Memory B cell (primary cell): ENCODE data around the gene SLC27A3.

Experiments used
- ATAC-seq: fragments of 150-1000 bp; cut with Tn5 transposase; 2 replicates; pipeline ENCODE4 v1.10.0; 2021; ENCODE audit warnings: low read depth, mild to moderate bottlenecking, moderate library complexity
- DNase-seq, 2 donors: peaks; one replicate each; pipeline ENCODE4 v3.0.0; 2022; ENCODE audit warnings: low spot score in 2 of 2
- H3K27ac Mint-ChIP-seq: one replicate; pipeline ENCODE4 v1.8.0; 2022; ENCODE audit warnings: mild to moderate bottlenecking, moderate library complexity, mixed read lengths
- H3K27me3 Mint-ChIP-seq: one replicate; pipeline ENCODE4 v1.8.0; 2022; ENCODE audit warnings: mixed read lengths
- H3K36me3 Mint-ChIP-seq: one replicate; pipeline ENCODE4 v1.8.0; 2022; ENCODE audit warnings: mild to moderate bottlenecking, mixed read lengths
- H3K4me1 Mint-ChIP-seq: one replicate; pipeline ENCODE4 v1.8.0; 2022; ENCODE audit warnings: mixed read lengths
- H3K4me3 Mint-ChIP-seq: one replicate; pipeline ENCODE4 v1.8.0; 2022; ENCODE audit warnings: mild to moderate bottlenecking, moderate library complexity, mixed read lengths
- H3K9me3 Mint-ChIP-seq: one replicate; pipeline ENCODE4 v1.8.0; 2022; ENCODE audit warnings: mixed read lengths

Gene SLC27A3

DNA sequence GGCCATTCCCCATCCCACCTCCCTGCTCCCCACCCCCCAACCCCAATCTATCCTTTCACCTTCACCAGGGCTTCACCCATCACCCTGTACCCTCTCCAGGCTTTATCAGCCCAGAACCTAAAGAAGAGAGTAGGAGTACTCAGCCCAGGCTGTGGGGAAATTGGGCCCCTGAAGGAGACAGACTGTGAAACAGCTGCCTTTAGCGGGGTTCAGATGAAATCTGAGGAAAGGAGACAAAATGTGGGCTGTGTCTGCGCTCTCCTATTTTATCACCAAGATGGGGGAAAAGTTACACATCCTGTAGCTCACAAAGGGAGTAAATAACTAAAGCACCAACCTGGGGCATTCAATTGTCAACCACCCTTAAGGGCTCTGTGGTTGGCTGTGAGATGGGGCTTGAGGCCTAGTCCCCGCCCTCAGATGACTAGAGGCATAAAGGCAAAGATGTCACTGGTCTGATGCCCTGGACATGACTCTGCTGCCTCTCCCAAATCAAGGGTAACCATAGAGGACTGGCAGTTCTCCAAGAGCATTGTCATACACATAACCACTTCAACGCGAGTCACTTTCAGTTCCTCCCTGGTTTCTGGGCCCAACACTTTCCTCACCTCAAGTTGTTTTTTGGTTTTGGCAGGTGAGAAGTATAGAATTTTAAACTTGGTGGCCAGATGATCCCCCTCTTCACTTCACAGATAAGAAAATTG, 30.0 kb downstream of the SLC27A3 start:
- H3K27ac Mint-ChIP-seq: peak overlapping the region; percentile 92
- H3K27me3 Mint-ChIP-seq: no peaks in the 10 kb centered on the region
- peaks cover 18% of the 10 kb centered on the region for H3K36me3 Mint-ChIP-seq
- H3K9me3 Mint-ChIP-seq: no peaks in the 10 kb centered on the region
- peaks cover 15% of the 10 kb centered on the region for H3K4me1 Mint-ChIP-seq
- peak; percentile 58 to 78 for DNase-seq
- peak; percentile 98 for ATAC-seq
- H3K4me3 Mint-ChIP-seq: peak overlapping the region; percentile 48

- DNase-seq (no peak), ATAC-seq (peak; percentile 4)
- Mint-ChIP-seq H3K27ac (peak overlapping the region; percentile 92), H3K4me1 (peaks cover 15% of the 10 kb centered on the region), H3K36me3 (peaks cover 20% of the 10 kb centered on the region), H3K4me3 (no peak overlapping the region), H3K9me3 (no peaks in the 10 kb centered on the region), H3K27me3 (no peaks in the 10 kb centered on the region)
These were observed 30.9 kb downstream of the SLC27A3 start for GRCh38 chr1:153805886-153806719.

- H3K36me3 Mint-ChIP-seq: peaks cover 33% of the 10 kb centered on the region
- no peaks in the 10 kb centered on the region for H3K4me1 Mint-ChIP-seq
- H3K27ac Mint-ChIP-seq: no peak overlapping the region
- DNase-seq (no peak), ATAC-seq (no peak)
- H3K27me3 Mint-ChIP-seq: no peaks in the 10 kb centered on the region
- H3K9me3 Mint-ChIP-seq: no peaks in the 10 kb centered on the region
- H3K4me3 Mint-ChIP-seq: no peak overlapping the region
These were observed 41.2 kb downstream of the SLC27A3 start for GRCh38 chr1:153816283-153816889.

- ATAC-seq (no peak), DNase-seq (no peak)
- peaks cover 24% of the 10 kb centered on the region for H3K36me3 Mint-ChIP-seq
- no peaks in the 10 kb centered on the region for H3K27me3 Mint-ChIP-seq
- no peaks in the 10 kb centered on the region for H3K9me3 Mint-ChIP-seq
- H3K4me3 Mint-ChIP-seq: no peak overlapping the region
- H3K27ac Mint-ChIP-seq: no peak overlapping the region
- H3K4me1 Mint-ChIP-seq: no peaks in the 10 kb centered on the region
These were observed 43.7 kb downstream of the SLC27A3 start for GRCh38 chr1:153818876-153819275.

- Mint-ChIP-seq H3K27me3 (no peaks in the 10 kb centered on the region), H3K4me3 (no peak overlapping the region), H3K9me3 (no peaks in the 10 kb centered on the region), H3K36me3 (peaks cover 11% of the 10 kb centered on the region), H3K27ac (peak overlapping the region; percentile 14), H3K4me1 (peaks cover 5% of the 10 kb centered on the region)
- ATAC-seq: no peak
- DNase-seq: no peak
These were observed 52.2 kb downstream of the SLC27A3 start for GRCh38 chr1:153827168-153827964.
